HepG2 (cell line): ENCODE measurements around the gene CCT6A. TPM values are rescaled to one million over a fixed set of nuclear protein-coding genes. Genes with fewer than 3 reads are reported as not detected.

Source experiments
- ARNT2 ChIP-seq: sonication (generic); formaldehyde crosslinking; IDR thresholded peaks from 2 replicates; pipeline ENCODE4 v1.8.0; 2022; ENCODE audit warnings: mild to moderate bottlenecking, low read depth, missing genetic modification reagents, moderate library complexity
- HCFC1 ChIP-seq: fragments of 150-350 bp; IDR thresholded peaks from 2 replicates; pipeline ENCODE4 v1.6.1; 2014; ENCODE audit warnings: low read depth, low read length
- HNRNPUL1 ChIP-seq: fragments of 200-400 bp; formaldehyde crosslinking; IDR thresholded peaks from 2 replicates; pipeline ENCODE4 v1.6.1; 2017; ENCODE audit warnings: low read depth, mild to moderate bottlenecking, low read length, moderate library complexity
- KMT2A ChIP-seq: sonication (generic); formaldehyde crosslinking; IDR thresholded peaks from 2 replicates; pipeline ENCODE4 v1.4.0; 2020; ENCODE audit warnings: missing genetic modification reagents
- LCORL ChIP-seq, 2 experiments: fragments of 450-650 bp in 1 of 2; sonication (generic) in 1 of 2; formaldehyde crosslinking in 1 of 2; IDR thresholded peaks; 2 replicates each; pipeline versions ENCODE4 v1.5.0 to v1.6.1; 2017 to 2020; ENCODE audit warnings: antibody characterized with exemption in 1 of 2, missing genetic modification reagents in 1 of 2
- MYC ChIP-seq: sonication (generic); formaldehyde crosslinking; IDR thresholded peaks from 2 replicates; pipeline ENCODE4 v1.9.0; 2021; ENCODE audit warnings: missing genetic modification reagents, borderline replicate concordance
- NFE2 ChIP-seq: sonication (generic); formaldehyde crosslinking; IDR thresholded peaks from 2 replicates; pipeline ENCODE4 v1.4.0; 2020; ENCODE audit warnings: missing genetic modification reagents
- NR2F2 ChIP-seq: IDR thresholded peaks from 2 replicates; pipeline ENCODE4 v1.6.1; 2012; ENCODE audit warnings: low read depth, inconsistent platforms, borderline replicate concordance
- RCOR2 ChIP-seq: IDR thresholded peaks from 2 replicates; pipeline ENCODE4 v1.6.1; 2016; ENCODE audit warnings: missing biosample characterization, missing genetic modification reagents
- REXO4 ChIP-seq: sonication (generic); formaldehyde crosslinking; IDR thresholded peaks from 2 replicates; pipeline ENCODE4 v1.8.0; 2022; ENCODE audit warnings: missing genetic modification reagents, mild to moderate bottlenecking, borderline replicate concordance
- RXRA ChIP-seq: sonication (generic); formaldehyde crosslinking; IDR thresholded peaks from 2 replicates; pipeline ENCODE4 v1.5.1; 2020; ENCODE audit warnings: missing genetic modification reagents
- SATB2 ChIP-seq: sonication (generic); formaldehyde crosslinking; IDR thresholded peaks from 2 replicates; pipeline ENCODE4 v1.5.0; 2020; ENCODE audit warnings: missing genetic modification reagents
- TCF7L2 ChIP-seq: IDR thresholded peaks from 2 replicates; pipeline ENCODE4 v1.6.1; 2011; ENCODE audit warnings: mild to moderate bottlenecking, low read depth, low read length, moderate library complexity
- ZBTB3 ChIP-seq: sonication (generic); formaldehyde crosslinking; IDR thresholded peaks from 2 replicates; pipeline ENCODE4 v1.4.0; 2020; ENCODE audit warnings: low read depth, mild to moderate bottlenecking, moderate library complexity, missing genetic modification reagents, borderline replicate concordance
- ZBTB46 ChIP-seq: sonication (generic); formaldehyde crosslinking; IDR thresholded peaks from 2 replicates; pipeline ENCODE4 v1.4.0; 2020; ENCODE audit warnings: mild to moderate bottlenecking, missing genetic modification reagents, borderline replicate concordance
- ZFP36L1 ChIP-seq: sonication (generic); formaldehyde crosslinking; IDR thresholded peaks from 2 replicates; pipeline ENCODE4 v1.8.0; 2022; ENCODE audit warnings: mild to moderate bottlenecking, missing genetic modification reagents, moderate library complexity
- ZNF430 ChIP-seq: sonication (generic); formaldehyde crosslinking; IDR thresholded peaks from 2 replicates; pipeline ENCODE4 v1.9.0; 2021; ENCODE audit warnings: mild to moderate bottlenecking, missing genetic modification reagents
- ZNF543 ChIP-seq: sonication (generic); formaldehyde crosslinking; IDR thresholded peaks from 2 replicates; pipeline ENCODE4 v1.4.0; 2020; ENCODE audit warnings: mild to moderate bottlenecking, missing genetic modification reagents
- ZNF720 ChIP-seq: sonication (generic); formaldehyde crosslinking; IDR thresholded peaks from 2 replicates; pipeline ENCODE4 v1.4.0; 2020; ENCODE audit warnings: missing genetic modification reagents
- polyA plus RNA-seq, 8 experiments: library from polyadenylated mRNA; depleted of rRNA in 3 of 8; stranded (reverse) in 7 of 8; unstranded in 1 of 8; fragments of >200 nt; fragmentation: Illumina TruSeq in 4 of 8; extraction: Trizol in 4 of 8; gene quantifications; 2 replicates each; pipeline versions ENCODE4 v1.2.1 to v1.2.3, GENCODE V29; 2011 to 2016; ENCODE audit warnings: low read depth in 4 of 8, missing spikeins in 1 of 8, mixed read lengths in 1 of 8; ENCODE audit not compliant: insufficient read depth in 1 of 8
- total RNA-seq, 5 experiments: library from RNA; depleted of rRNA; stranded (reverse); fragments of >200 nt; fragmentation: Illumina TruSeq; extraction: Trizol; gene quantifications; 2 replicates each; pipeline ENCODE4 v1.2.3, GENCODE V29; 2016; ENCODE audit warnings: low read depth in 1 of 5
- TF ChIP-seq, protein P1 (sequence below): sonication (generic); formaldehyde crosslinking; IDR thresholded peaks from 2 replicates; pipeline ENCODE4 v1.9.0; 2022; ENCODE audit warnings: missing genetic modification reagents, mild to moderate bottlenecking, borderline replicate concordance
- TF ChIP-seq, protein P2 (sequence below): sonication (generic); formaldehyde crosslinking; IDR thresholded peaks from 2 replicates; pipeline ENCODE4 v1.4.0; 2020; ENCODE audit warnings: missing genetic modification reagents, mild to moderate bottlenecking, borderline replicate concordance
- TF ChIP-seq, protein P3 (sequence below): sonication (generic); formaldehyde crosslinking; IDR thresholded peaks from 2 replicates; pipeline ENCODE4 v1.5.0; 2020; ENCODE audit warnings: mild to moderate bottlenecking, missing genetic modification reagents

Gene CCT6A
- total and polyA plus RNA-seq, 2 of the 13 experiments (the other 11 are each of a cell fraction or from before 2014, with no cell fraction given): 219 to 292 TPM

GRCh38 chr7:56051339-56052191 is at the start of gene CCT6A, which contains the start of gene PSPH (continued):
- TF ChIP-seq ZBTB46 (CRISPR knock-in tag) (no peak), NFE2 (no peak), ARNT2 (peak; percentile 49; the same call in 1 of the 2 replicates), SATB2 (CRISPR knock-in tag) (no peak; the same call in 1 of the 2 replicates), RXRA (CRISPR knock-in tag) (peak; percentile 81; the same call in 1 of the 2 replicates), ZBTB3 (CRISPR knock-in tag) (peak; percentile 86; the same call in 1 of the 2 replicates), TCF7L2 (no peak), ZFP36L1 (CRISPR knock-in tag) (peak; percentile 93), ZNF430 (CRISPR knock-in tag) (0 out of 2 replicates have a peak, but pooled peaks have one; percentile 22), ZNF720 (peak; percentile 55; the same call in 1 of the 2 replicates), HNRNPUL1 (peak; percentile 44; the same call in 1 of the 2 replicates), RCOR2 (CRISPR knock-in tag) (0 out of 2 replicates have a peak, but pooled peaks have one; percentile 27), ZNF543 (CRISPR knock-in tag) (0 out of 2 replicates have a peak, but pooled peaks have one; percentile 11), MYC (CRISPR knock-in tag) (peak; percentile 94), REXO4 (CRISPR knock-in tag) (no peak), NR2F2 (no peak), LCORL (IDR thresholded peaks at IDR 0.05) (no peak), LCORL (CRISPR knock-in tag; IDR thresholded peaks at IDR 0.05) (peak; percentile 83), HCFC1 (no peak; the same call in 1 of the 2 replicates), KMT2A (CRISPR knock-in tag) (peak; percentile 93)
- TF ChIP-seq, protein P1, sequence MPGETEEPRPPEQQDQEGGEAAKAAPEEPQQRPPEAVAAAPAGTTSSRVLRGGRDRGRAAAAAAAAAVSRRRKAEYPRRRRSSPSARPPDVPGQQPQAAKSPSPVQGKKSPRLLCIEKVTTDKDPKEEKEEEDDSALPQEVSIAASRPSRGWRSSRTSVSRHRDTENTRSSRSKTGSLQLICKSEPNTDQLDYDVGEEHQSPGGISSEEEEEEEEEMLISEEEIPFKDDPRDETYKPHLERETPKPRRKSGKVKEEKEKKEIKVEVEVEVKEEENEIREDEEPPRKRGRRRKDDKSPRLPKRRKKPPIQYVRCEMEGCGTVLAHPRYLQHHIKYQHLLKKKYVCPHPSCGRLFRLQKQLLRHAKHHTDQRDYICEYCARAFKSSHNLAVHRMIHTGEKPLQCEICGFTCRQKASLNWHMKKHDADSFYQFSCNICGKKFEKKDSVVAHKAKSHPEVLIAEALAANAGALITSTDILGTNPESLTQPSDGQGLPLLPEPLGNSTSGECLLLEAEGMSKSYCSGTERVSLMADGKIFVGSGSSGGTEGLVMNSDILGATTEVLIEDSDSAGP (CRISPR knock-in tag): peak; percentile 82
- TF ChIP-seq, protein P2, sequence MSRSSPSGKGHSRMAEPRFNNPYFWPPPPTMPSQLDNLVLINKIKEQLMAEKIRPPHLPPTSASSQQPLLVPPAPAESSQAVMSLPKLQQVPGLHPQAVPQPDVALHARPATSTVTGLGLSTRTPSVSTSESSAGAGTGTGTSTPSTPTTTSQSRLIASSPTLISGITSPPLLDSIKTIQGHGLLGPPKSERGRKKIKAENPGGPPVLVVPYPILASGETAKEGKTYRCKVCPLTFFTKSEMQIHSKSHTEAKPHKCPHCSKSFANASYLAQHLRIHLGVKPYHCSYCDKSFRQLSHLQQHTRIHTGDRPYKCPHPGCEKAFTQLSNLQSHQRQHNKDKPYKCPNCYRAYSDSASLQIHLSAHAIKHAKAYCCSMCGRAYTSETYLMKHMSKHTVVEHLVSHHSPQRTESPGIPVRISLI: peak; percentile 58; the same call in 1 of the 2 replicates
- TF ChIP-seq, protein P3, sequence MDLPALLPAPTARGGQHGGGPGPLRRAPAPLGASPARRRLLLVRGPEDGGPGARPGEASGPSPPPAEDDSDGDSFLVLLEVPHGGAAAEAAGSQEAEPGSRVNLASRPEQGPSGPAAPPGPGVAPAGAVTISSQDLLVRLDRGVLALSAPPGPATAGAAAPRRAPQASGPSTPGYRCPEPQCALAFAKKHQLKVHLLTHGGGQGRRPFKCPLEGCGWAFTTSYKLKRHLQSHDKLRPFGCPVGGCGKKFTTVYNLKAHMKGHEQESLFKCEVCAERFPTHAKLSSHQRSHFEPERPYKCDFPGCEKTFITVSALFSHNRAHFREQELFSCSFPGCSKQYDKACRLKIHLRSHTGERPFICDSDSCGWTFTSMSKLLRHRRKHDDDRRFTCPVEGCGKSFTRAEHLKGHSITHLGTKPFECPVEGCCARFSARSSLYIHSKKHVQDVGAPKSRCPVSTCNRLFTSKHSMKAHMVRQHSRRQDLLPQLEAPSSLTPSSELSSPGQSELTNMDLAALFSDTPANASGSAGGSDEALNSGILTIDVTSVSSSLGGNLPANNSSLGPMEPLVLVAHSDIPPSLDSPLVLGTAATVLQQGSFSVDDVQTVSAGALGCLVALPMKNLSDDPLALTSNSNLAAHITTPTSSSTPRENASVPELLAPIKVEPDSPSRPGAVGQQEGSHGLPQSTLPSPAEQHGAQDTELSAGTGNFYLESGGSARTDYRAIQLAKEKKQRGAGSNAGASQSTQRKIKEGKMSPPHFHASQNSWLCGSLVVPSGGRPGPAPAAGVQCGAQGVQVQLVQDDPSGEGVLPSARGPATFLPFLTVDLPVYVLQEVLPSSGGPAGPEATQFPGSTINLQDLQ (CRISPR knock-in tag): peak; percentile 41; the same call in 1 of the 2 replicates
